HepG2 (cell line): ENCODE data around the gene BABAM2. TPM values are rescaled to one million over a fixed set of nuclear protein-coding genes. Genes with fewer than 3 reads are reported as not detected.

Source experiments
- ATAC-seq: fragments of 200-7000 bp; cut with Tn5 transposase; 3 replicates; pipeline ENCODE4 v1.9.1; 2020; ENCODE audit warnings: mild to moderate bottlenecking, moderate library complexity
- BruUV-seq: library from RNA; stranded (reverse); fragments of 400-500 nt; replicated peaks from 2 replicates; lab custom pipeline; 2021; lab: Mats Ljungman, UMichigan
- CTCF ChIA-PET: fragments of 300-600 bp; formaldehyde crosslinking; extraction: SDS; loops from one replicate; lab custom pipeline; 2021; ENCODE audit warnings: low total read pairs, inconsistent platforms, low intra/inter-chr PET ratio; lab: Yijun Ruan, JAX
- POLR2A ChIA-PET: fragments of 350-600 bp; sonication (Branson Sonifier 250); formaldehyde crosslinking; loops from one replicate; lab custom pipeline; 2020; ENCODE audit warnings: antibody characterized with exemption, inconsistent platforms; lab: Yijun Ruan, JAX
- DNase-seq: peaks from one replicate; pipeline ENCODE4 v3.0.0-alpha.2; 2015; ENCODE audit warnings: low spot score
- FAIRE-seq: peaks from 3 replicates; lab custom pipeline; 2011; peaks lifted over from hg19 to GRCh38; lab: Jason Lieb, UNC
- H2AFZ ChIP-seq: one replicate; pipeline ENCODE4 v1.6.1; 2011; ENCODE audit warnings: low read length, inconsistent platforms
- H3K27ac ChIP-seq: fragments of 300-600 bp; 3 replicates; pipeline ENCODE4 v1.8.0; 2011; ENCODE audit warnings: mixed run types, mild to moderate bottlenecking, mixed read lengths, low read length, inconsistent platforms; ENCODE audit not compliant: insufficient read depth; ENCODE audit errors: extremely low read length
- H3K27me3 ChIP-seq, 2 experiments: fragments of 200-600 bp in 1 of 2; 2 replicates in 1 of 2; 3 replicates in 1 of 2; pipeline versions ENCODE4 v1.6.0 to v1.8.0; 2011; ENCODE audit warnings: low read length in 2 of 2, mild to moderate bottlenecking in 2 of 2, moderate library complexity in 2 of 2, inconsistent platforms in 1 of 2; ENCODE audit not compliant: insufficient read depth in 2 of 2, control insufficient read depth in 1 of 2
- H3K36me3 ChIP-seq, 2 experiments: fragments of 200-600 bp in 1 of 2; replicated peaks in 1 of 2; 2 replicates in 1 of 2; 3 replicates in 1 of 2; pipeline versions ENCODE4 v1.5.1 to v1.8.0; 2011; ENCODE audit warnings: low read length in 2 of 2, inconsistent platforms in 1 of 2; ENCODE audit not compliant: insufficient read depth in 2 of 2, control insufficient read depth in 1 of 2
- H3K4me1 ChIP-seq: 2 replicates; pipeline ENCODE4 v1.5.1; 2012; ENCODE audit warnings: low read length, inconsistent platforms; ENCODE audit not compliant: insufficient read depth
- H3K4me2 ChIP-seq: 2 replicates; pipeline ENCODE4 v1.6.0; 2011; ENCODE audit warnings: low read depth, low read length, inconsistent platforms
- H3K4me3 ChIP-seq, 3 experiments: fragments of 200-600 bp in 1 of 3; sonication (generic), shearing (Covaris generic) in 1 of 3; replicated peaks in 1 of 3; 2 replicates each; pipeline ENCODE4 v1.5.1; 2011 to 2016; ENCODE audit warnings: low read length in 3 of 3, inconsistent platforms in 2 of 3, low read depth in 2 of 3, mild to moderate bottlenecking in 2 of 3, control low read depth in 1 of 3, mixed read lengths in 1 of 3; ENCODE audit not compliant: insufficient read depth in 1 of 3
- H3K79me2 ChIP-seq: one replicate; pipeline ENCODE4 v1.6.1; 2011; ENCODE audit warnings: low read length, inconsistent platforms; ENCODE audit not compliant: insufficient read depth
- H3K9ac ChIP-seq: 2 replicates; pipeline ENCODE4 v1.6.0; 2011; ENCODE audit warnings: mild to moderate bottlenecking, low read depth, low read length, inconsistent platforms; ENCODE audit not compliant: insufficient read depth
- H3K9me3 ChIP-seq: 2 replicates; pipeline ENCODE4 v1.5.1; 2012; ENCODE audit warnings: mild to moderate bottlenecking, low read length
- H4K20me1 ChIP-seq: 2 replicates; pipeline ENCODE4 v1.6.0; 2011; ENCODE audit warnings: inconsistent platforms, mild to moderate bottlenecking, low read length, moderate library complexity; ENCODE audit not compliant: insufficient read depth
- CHCHD3 ChIP-seq: sonication (generic); formaldehyde crosslinking; IDR thresholded peaks from 2 replicates; pipeline ENCODE4 v1.8.0; 2022; ENCODE audit warnings: mild to moderate bottlenecking, missing genetic modification reagents, moderate library complexity
- EZH2 ChIP-seq: conservative IDR thresholded peaks from 2 replicates; pipeline ENCODE4 v1.6.1; 2012; ENCODE audit warnings: mild to moderate bottlenecking, low read depth, low read length, moderate library complexity
- GTF2F1 ChIP-seq: fragments of 150-350 bp; IDR thresholded peaks from 2 replicates; pipeline ENCODE4 v1.6.1; 2014; ENCODE audit warnings: low read length
- MEIS2 ChIP-seq: sonication (generic); formaldehyde crosslinking; IDR thresholded peaks from 2 replicates; pipeline ENCODE4 v1.9.0; 2021; ENCODE audit warnings: mild to moderate bottlenecking, missing genetic modification reagents
- MIER3 ChIP-seq: IDR thresholded peaks from 2 replicates; pipeline ENCODE4 v1.6.1; 2016; ENCODE audit warnings: missing compliant biosample characterization, borderline replicate concordance
- MTERF4 ChIP-seq: sonication (generic); formaldehyde crosslinking; IDR thresholded peaks from 2 replicates; pipeline ENCODE4 v1.8.0; 2023; ENCODE audit warnings: mild to moderate bottlenecking, missing genetic modification reagents
- MYPOP ChIP-seq: sonication (generic); formaldehyde crosslinking; IDR thresholded peaks from 2 replicates; pipeline ENCODE4 v1.8.1; 2023; ENCODE audit warnings: mild to moderate bottlenecking, moderate library complexity, missing genetic modification reagents
- NFE2L1 ChIP-seq: sonication (generic); formaldehyde crosslinking; IDR thresholded peaks from 2 replicates; pipeline ENCODE4 v1.4.0; 2020; ENCODE audit warnings: missing genetic modification reagents, mild to moderate bottlenecking, borderline replicate concordance
- NR2F6 ChIP-seq, 2 experiments: IDR thresholded peaks; 2 replicates each; pipeline ENCODE4 v1.6.1; 2016; ENCODE audit warnings: antibody characterized with exemption in 1 of 2, mild to moderate bottlenecking in 1 of 2
- PITX1 ChIP-seq: sonication (generic); formaldehyde crosslinking; IDR thresholded peaks from 2 replicates; pipeline ENCODE4 v1.5.1; 2020; ENCODE audit warnings: mild to moderate bottlenecking, missing genetic modification reagents
- RAD21 ChIP-seq: fragments of 450-650 bp; formaldehyde crosslinking; IDR thresholded peaks from 2 replicates; pipeline ENCODE4 v1.5.0; 2020; ENCODE audit warnings: mild to moderate bottlenecking
- SMAD3 ChIP-seq: sonication (generic); formaldehyde crosslinking; IDR thresholded peaks from 2 replicates; pipeline ENCODE4 v1.4.0; 2020; ENCODE audit warnings: missing genetic modification reagents
- ZMYM4 ChIP-seq: sonication (generic); formaldehyde crosslinking; IDR thresholded peaks from 2 replicates; pipeline ENCODE4 v1.8.1; 2023; ENCODE audit warnings: mild to moderate bottlenecking, missing genetic modification reagents
- ZNF136 ChIP-seq: sonication (generic); formaldehyde crosslinking; IDR thresholded peaks from 2 replicates; pipeline ENCODE4 v1.8.1; 2022; ENCODE audit warnings: low read depth, mild to moderate bottlenecking, moderate library complexity, missing genetic modification reagents
- ZNF512B ChIP-seq: sonication (generic); formaldehyde crosslinking; IDR thresholded peaks from 2 replicates; pipeline ENCODE4 v1.5.1; 2020; ENCODE audit warnings: missing genetic modification reagents, mild to moderate bottlenecking, borderline replicate concordance
- WGBS: methylation state at CpG from one replicate; pipeline ENCODE4 v1.1.6; 2017; ENCODE audit warnings: low lambda C conversion rate; 5-methylcytosine and 5-hydroxymethylcytosine counted together
- in situ Hi-C: cut with HindIII; loops from 2 replicates; pipeline ENCODE4 v1.10.0; 2017; ENCODE audit warnings: low pct_unique_long_range_greater_than_20kb; ENCODE audit not compliant: extremely low pct_ligation_motif_present
- intact Hi-C: fragments of 100-400 bp; cut with micrococcal nuclease; formaldehyde crosslinking; loops from one replicate; pipeline ENCODE4 v1.10.0; 2022; ENCODE audit not compliant: unreplicated experiment
- polyA plus RNA-seq, 8 experiments: library from polyadenylated mRNA; depleted of rRNA in 3 of 8; stranded (reverse) in 7 of 8; unstranded in 1 of 8; fragments of >200 nt; fragmentation: Illumina TruSeq in 4 of 8; extraction: Trizol in 4 of 8; gene quantifications; 2 replicates each; pipeline versions ENCODE4 v1.2.1 to v1.2.3, GENCODE V29; 2011 to 2016; ENCODE audit warnings: low read depth in 4 of 8, missing spikeins in 1 of 8, mixed read lengths in 1 of 8; ENCODE audit not compliant: insufficient read depth in 1 of 8
- total RNA-seq, 5 experiments: library from RNA; depleted of rRNA; stranded (reverse); fragments of >200 nt; fragmentation: Illumina TruSeq; extraction: Trizol; gene quantifications; 2 replicates each; pipeline ENCODE4 v1.2.3, GENCODE V29; 2016; ENCODE audit warnings: low read depth in 1 of 5

The BABAM2 gene
- total and polyA plus RNA-seq, 2 of the 13 experiments (the other 11 are each of a cell fraction or from before 2014, with no cell fraction given): 24.9 to 28.0 TPM

- WGBS: 93% methylated on average over 7 of the region's 7 CpGs
- H4K20me1 ChIP-seq: no peaks in the 10 kb centered on the region
- H3K4me2 ChIP-seq: no peak overlapping the region
- intact Hi-C loops (no loop called here), in situ Hi-C loops (no loop called here)
- FAIRE-seq (no peak), ATAC-seq (no peak), DNase-seq (no peak)
- CTCF ChIA-PET: no interaction called here
- no peak overlapping the region for H3K9ac ChIP-seq
- H2AFZ ChIP-seq: no peak overlapping the region
- no peak overlapping the region for H3K27ac ChIP-seq
- TF ChIP-seq SMAD3 (CRISPR knock-in tag) (no peak), EZH2 (no peak)
- POLR2A ChIA-PET: no interaction called here
- H3K27me3 ChIP-seq: no peaks in the 10 kb centered on the region
- no peaks in the 10 kb centered on the region for H3K79me2 ChIP-seq
- no peak overlapping the region for H3K4me3 ChIP-seq
- no TSS peak for BruUV-seq
- no peaks in the 10 kb centered on the region for H3K4me1 ChIP-seq
- H3K36me3 ChIP-seq: no peaks in the 10 kb centered on the region
- no peaks in the 10 kb centered on the region for H3K9me3 ChIP-seq
These were observed 311.2 kb downstream of the BABAM2 start for GRCh38 chr2:28201671-28202180.

- intact Hi-C loops: no loop called here
- POLR2A ChIA-PET: no interaction called here
- TF ChIP-seq ZNF512B (CRISPR knock-in tag) (no peak), ZMYM4 (CRISPR knock-in tag) (no peak), RAD21 (CRISPR knock-in tag) (no peak), MIER3 (CRISPR knock-in tag) (no peak), ZNF136 (CRISPR knock-in tag) (no peak), CHCHD3 (CRISPR knock-in tag) (no peak), NFE2L1 (CRISPR knock-in tag) (no peak), MTERF4 (CRISPR knock-in tag) (no peak), NR2F6 (IDR thresholded peaks at IDR 0.05) (no peak), NR2F6 (CRISPR knock-in tag; IDR thresholded peaks at IDR 0.05) (no peak), MEIS2 (no peak), MYPOP (CRISPR knock-in tag) (no peak), GTF2F1 (no peak), PITX1 (CRISPR knock-in tag) (no peak)
These were observed 312.2 kb downstream of the BABAM2 start for GRCh38 chr2:28202719-28203118.

More at GRCh38 chr2:28202719-28203118, 312.2 kb downstream of the BABAM2 start:
- Histone ChIP-seq H3K9me3 (no peaks in the 10 kb centered on the region), H3K27me3 (no peaks in the 10 kb centered on the region), H3K36me3 (no peaks in the 10 kb centered on the region), H3K4me2 (no peak overlapping the region), H2AFZ (no peak overlapping the region), H3K9ac (no peak overlapping the region), H3K4me1 (no peaks in the 10 kb centered on the region), H3K27ac (no peak overlapping the region), H3K79me2 (no peaks in the 10 kb centered on the region), H3K4me3 (no peak overlapping the region), H4K20me1 (no peaks in the 10 kb centered on the region)
- no peak for FAIRE-seq
- no peak for DNase-seq
- CTCF ChIA-PET: no interaction called here
- WGBS: 93% methylated on average over 3 of the region's 3 CpGs
- BruUV-seq: no TSS peak
- in situ Hi-C loops: no loop called here
- no peak for ATAC-seq
